Adrenal gland (tissue), 5 donors: ENCODE data around the gene DLG5.

Experiments used
- POLR2A ChIP-seq, 2 donors: fragments of 450-650 bp; IDR thresholded peaks; one replicate each; pipeline ENCODE4 v1.6.1; 2017; ENCODE audit warnings: antibody characterized with exemption in 2 of 2, mild to moderate bottlenecking in 2 of 2, moderate library complexity in 1 of 2
- TF ChIP-seq, protein P1 (sequence below), 6 experiments: fragments of 450-650 bp in 4 of 6; fragments of 200-600 bp in 2 of 6; sonication (generic) in 1 of 6; IDR thresholded peaks; 1 replicate in 5 of 6; 2 replicates in 1 of 6; pipeline versions ENCODE4 v1.5.1 to v1.8.0; 2016 to 2021; ENCODE audit warnings: antibody characterized with exemption in 6 of 6, mild to moderate bottlenecking in 2 of 6, moderate library complexity in 1 of 6
- donor health status: DM: no; HTN: no; CAD: no.

DNA sequence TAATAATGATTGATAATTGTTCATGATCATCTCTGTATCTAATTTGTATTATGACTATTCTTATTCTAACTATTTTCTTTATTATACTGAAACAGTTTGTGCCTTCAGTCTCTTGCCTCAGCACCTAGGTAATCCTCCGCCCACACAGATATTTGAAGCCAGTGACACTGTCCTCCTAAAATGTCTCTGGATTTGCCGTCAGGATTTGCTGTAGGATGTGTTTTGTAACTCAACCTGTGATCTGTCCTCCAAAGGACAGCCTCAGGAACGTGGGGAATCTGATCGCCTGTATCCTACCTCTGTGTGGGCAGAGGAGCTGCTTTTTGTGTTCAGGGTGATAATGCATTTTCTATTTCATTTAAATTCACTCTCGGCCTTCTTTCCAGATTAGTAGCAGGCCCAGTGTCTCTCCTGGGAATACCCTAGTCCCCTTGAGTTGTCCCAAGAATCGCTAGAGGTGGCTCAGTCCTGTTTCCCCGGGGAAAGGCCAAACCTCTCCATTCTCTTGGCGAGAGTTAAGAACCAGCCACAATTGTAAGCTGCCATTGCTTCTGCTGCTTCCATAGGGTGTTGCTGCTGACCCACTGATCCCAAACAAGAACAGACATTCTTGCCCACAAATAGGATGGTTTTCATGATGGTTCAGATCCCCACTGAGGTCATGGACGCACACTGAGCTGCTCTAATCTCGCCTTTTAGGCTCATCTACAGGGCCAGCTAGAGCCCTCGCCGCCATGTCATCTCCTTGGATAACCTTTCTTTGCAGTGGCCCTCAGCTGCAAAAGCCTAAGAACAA lies 152.7 kb downstream of the DLG5 start:
- TF ChIP-seq POLR2A (IDR thresholded peaks at IDR 0.05) = no peak
- TF ChIP-seq, protein P1, sequence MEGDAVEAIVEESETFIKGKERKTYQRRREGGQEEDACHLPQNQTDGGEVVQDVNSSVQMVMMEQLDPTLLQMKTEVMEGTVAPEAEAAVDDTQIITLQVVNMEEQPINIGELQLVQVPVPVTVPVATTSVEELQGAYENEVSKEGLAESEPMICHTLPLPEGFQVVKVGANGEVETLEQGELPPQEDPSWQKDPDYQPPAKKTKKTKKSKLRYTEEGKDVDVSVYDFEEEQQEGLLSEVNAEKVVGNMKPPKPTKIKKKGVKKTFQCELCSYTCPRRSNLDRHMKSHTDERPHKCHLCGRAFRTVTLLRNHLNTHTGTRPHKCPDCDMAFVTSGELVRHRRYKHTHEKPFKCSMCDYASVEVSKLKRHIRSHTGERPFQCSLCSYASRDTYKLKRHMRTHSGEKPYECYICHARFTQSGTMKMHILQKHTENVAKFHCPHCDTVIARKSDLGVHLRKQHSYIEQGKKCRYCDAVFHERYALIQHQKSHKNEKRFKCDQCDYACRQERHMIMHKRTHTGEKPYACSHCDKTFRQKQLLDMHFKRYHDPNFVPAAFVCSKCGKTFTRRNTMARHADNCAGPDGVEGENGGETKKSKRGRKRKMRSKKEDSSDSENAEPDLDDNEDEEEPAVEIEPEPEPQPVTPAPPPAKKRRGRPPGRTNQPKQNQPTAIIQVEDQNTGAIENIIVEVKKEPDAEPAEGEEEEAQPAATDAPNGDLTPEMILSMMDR (IDR thresholded peaks at IDR 0.05) = no peak
